Activated naive CD4-positive, alpha-beta T cell treated with anti-CD3 and anti-CD28 coated beads, Interleukin-2, amount 10 ng/mL, durations not matched to agents 7 days and 5 days (primary cell): ENCODE data around the gene FAM72B.
"Not testable (repeated sequence)": the region's sequence is repeated elsewhere in the genome, so short reads cannot be mapped to it uniquely, and the experiment has no call there.

Source experiments
- CTCF ChIA-PET: fragments of 350-600 bp; sonication (Branson Sonifier 250); formaldehyde crosslinking; loops from one replicate; lab custom pipeline; 2021; ENCODE audit warnings: antibody characterized with exemption; lab: Charles Lee
- DNase-seq: peaks from one replicate; pipeline ENCODE4 v3.0.0-alpha.2; 2020
- H3K27ac Mint-ChIP-seq: one replicate; pipeline ENCODE4 v1.8.0; 2021; ENCODE audit warnings: mild to moderate bottlenecking, moderate library complexity, mixed read lengths
- H3K27me3 Mint-ChIP-seq: one replicate; pipeline ENCODE4 v1.8.0; 2021; ENCODE audit warnings: mild to moderate bottlenecking, mixed read lengths
- H3K36me3 Mint-ChIP-seq: one replicate; pipeline ENCODE4 v1.8.0; 2021; ENCODE audit warnings: mixed read lengths
- H3K4me1 Mint-ChIP-seq: one replicate; pipeline ENCODE4 v1.8.0; 2021; ENCODE audit warnings: mixed read lengths
- H3K4me3 Mint-ChIP-seq: one replicate; pipeline ENCODE4 v1.8.0; 2021; ENCODE audit warnings: mild to moderate bottlenecking, moderate library complexity, mixed read lengths
- H3K9me3 Mint-ChIP-seq: one replicate; pipeline ENCODE4 v1.8.0; 2021; ENCODE audit warnings: mixed read lengths

Gene FAM72B

DNA sequence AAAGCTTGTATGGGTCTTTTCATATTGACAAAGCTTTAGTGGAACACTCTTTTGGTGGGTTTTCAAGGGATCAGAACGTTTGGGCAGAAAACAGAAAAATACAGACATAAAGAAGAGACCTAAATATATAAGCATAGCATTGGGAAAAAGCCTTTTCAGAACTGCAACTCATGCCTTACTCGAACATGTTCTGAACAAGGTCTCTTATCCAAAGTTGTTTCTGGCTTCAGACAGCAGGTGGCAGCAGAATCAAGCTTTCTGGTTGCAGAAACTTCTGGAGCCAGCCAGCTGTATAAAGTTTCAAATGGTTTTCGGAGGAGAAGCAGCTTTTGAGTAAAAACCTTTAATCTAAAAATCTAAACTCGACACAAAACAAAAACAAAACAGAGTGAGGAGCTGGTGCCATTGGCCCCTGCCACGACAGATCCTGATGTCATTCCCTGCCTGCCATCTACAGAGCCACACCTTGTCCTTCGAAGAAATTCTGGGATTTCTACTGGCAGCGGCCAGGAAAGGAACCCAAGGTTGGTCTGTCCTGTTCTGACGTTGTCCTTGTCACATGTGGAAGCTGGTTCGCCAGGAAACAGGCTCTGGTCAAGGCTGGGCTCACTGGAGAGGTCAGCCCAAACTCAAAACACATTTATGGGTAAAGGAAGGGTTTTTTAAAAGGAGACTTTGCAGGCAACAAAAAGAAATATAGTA, 35.5 kb downstream of the FAM72B start:
- not testable (repeated sequence) for H3K4me1 Mint-ChIP-seq

DNA sequence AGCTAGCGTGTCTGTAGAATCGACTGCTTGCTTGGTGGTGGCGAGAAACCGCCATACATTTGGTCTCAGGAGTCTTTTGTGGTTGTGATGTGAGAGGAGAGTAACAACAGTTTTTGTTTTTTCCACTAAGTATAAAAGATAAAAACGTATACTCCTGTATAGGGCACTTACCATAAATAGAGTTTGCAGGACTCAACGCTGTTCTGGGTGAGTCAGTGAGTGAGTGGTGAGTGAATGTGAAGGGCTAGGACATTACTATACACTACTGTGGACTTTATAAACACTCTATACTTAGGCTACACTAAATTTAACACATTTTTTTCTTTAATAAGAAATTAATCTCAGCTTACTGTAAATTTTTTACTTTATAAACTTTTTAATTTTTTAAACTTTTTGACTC, 43.7 kb downstream of the FAM72B start:
- H3K27me3 Mint-ChIP-seq, H3K4me1 Mint-ChIP-seq, H3K27ac Mint-ChIP-seq, H3K36me3 Mint-ChIP-seq, DNase-seq, H3K9me3 Mint-ChIP-seq, CTCF ChIA-PET, H3K4me3 Mint-ChIP-seq: not testable (repeated sequence)

More for the DNA sequence above, 35.5 kb downstream of the FAM72B start:
- H3K27ac Mint-ChIP-seq, H3K36me3 Mint-ChIP-seq, CTCF ChIA-PET, H3K27me3 Mint-ChIP-seq, H3K9me3 Mint-ChIP-seq, DNase-seq, H3K4me3 Mint-ChIP-seq: not testable (repeated sequence)

DNA sequence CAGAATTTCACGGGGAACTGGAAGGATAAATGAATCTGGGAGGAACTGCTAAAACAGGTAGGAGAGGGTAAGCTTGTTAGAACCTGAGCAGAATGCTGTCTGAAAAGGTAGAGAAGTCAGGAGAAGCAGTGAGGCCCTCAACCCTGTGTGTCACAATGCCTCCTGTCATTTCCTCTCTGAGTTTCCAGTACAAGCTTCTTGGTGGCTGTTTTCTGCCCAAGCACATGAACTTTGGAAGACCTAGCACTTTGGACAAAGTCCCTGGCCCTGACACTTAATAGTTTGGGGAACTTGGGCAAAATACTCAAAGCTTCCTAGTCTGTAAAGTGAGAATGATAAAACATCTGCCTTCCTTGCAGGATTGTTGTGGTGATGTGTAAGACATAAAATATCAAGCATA, 52.6 kb downstream of the FAM72B start:
- H3K27ac Mint-ChIP-seq, DNase-seq, H3K4me3 Mint-ChIP-seq, H3K4me1 Mint-ChIP-seq, H3K36me3 Mint-ChIP-seq, H3K9me3 Mint-ChIP-seq, H3K27me3 Mint-ChIP-seq, CTCF ChIA-PET: not testable (repeated sequence)

DNA sequence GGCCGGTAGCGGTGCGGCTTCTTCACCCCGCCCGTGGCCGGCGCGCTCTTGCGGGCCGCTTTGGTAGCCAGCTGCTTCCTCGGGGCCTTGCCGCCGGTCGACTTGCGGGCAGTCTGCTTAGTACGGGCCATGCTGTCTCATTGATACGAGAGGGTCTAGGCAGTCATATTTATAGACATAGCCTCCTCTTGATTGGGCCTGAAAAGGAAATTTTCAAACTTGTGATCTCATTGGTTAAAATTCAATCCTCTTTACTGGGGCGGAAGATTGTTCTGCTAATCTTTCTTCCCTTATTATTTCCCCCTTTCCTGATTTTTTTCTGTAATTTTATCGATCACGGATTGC, 65.7 kb downstream of the FAM72B start:
- H3K4me3 Mint-ChIP-seq, H3K9me3 Mint-ChIP-seq, H3K27ac Mint-ChIP-seq, DNase-seq, H3K27me3 Mint-ChIP-seq, H3K4me1 Mint-ChIP-seq, CTCF ChIA-PET, H3K36me3 Mint-ChIP-seq: not testable (repeated sequence)
